GM19328 (cell line): ENCODE measurements around the gene C14orf119.

Experiments used
- ATAC-seq: cut with Tn5 transposase; IDR thresholded peaks from one replicate; pipeline ENCODE4 v1.9.1; 2021; ENCODE audit warnings: mild to moderate bottlenecking, moderate library complexity; ENCODE audit not compliant: unreplicated experiment

The C14orf119 gene

DNA sequence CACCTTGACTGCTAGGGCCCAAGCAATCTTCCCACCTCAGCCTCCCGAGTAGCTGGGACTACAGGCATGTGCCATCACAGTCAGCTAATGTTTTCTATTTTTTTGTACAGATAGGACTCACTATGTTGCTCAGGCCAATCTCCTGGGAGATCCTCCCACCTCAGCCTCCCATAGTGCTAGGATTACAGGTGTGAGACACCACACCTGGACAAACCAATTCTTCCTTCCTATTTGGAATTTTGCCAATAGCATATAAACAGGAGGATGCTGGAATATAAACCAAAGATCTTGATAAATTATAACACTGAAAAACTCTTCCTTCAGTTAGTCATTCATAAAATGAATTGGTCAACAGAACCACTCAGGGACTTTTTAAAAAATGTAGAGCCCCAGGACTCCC is 8.7 kb upstream of the C14orf119 start:
- no peak for ATAC-seq

DNA sequence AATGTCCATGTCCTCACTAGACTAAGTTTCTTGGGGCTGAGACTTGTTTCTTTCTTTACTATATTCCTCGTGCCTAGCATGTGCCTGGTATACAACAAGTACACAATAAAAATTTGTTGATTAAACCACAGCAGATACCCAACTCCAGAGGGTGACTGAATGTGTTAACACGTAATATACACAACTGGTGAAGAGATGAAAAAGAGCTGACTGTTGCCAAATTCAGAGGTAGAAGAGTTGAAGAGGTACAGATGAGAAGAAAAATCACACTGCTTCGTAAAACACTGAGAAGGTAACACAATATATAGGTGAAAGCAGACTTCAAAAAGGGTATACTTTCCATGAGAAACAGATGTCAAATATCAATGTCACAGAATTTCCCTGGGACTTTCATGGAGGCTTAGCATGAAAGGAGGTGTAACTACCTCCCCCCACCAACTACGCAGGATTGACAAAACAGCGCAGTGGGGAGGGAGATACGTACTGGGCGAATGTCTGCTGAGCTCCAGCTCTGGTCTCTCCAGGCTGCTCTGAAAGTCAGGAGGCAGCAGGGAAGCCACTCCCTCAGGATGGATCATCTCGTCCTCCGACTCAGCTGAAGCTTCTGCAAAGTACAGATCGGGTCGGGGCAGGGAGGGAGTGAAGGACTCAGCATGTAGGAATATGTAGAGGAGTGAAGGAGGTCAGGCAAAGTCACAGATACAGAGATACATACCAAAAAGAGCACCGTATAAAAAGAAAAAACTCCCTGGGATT is 5.6 kb upstream of the C14orf119 start:
- ATAC-seq = no peak

DNA sequence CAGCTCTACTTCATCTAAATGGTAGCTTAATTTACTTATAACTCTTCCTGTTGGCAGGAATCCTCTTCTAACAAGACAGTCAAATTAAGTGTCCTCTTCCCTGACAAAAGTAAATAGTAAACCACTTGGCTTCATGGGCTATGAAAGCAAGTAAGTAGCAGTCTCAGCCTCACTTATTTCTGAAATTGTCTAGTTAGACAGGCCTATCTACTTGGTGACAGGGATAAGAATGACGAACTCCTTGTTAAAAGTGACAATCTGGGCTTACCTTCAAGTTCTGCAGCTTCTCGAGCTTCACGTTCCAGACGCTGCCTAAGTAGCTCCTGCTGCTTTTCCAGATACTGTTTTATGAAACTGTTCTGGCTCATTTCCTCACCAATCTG is 5.1 kb upstream of the C14orf119 start:
- no peak for ATAC-seq

DNA sequence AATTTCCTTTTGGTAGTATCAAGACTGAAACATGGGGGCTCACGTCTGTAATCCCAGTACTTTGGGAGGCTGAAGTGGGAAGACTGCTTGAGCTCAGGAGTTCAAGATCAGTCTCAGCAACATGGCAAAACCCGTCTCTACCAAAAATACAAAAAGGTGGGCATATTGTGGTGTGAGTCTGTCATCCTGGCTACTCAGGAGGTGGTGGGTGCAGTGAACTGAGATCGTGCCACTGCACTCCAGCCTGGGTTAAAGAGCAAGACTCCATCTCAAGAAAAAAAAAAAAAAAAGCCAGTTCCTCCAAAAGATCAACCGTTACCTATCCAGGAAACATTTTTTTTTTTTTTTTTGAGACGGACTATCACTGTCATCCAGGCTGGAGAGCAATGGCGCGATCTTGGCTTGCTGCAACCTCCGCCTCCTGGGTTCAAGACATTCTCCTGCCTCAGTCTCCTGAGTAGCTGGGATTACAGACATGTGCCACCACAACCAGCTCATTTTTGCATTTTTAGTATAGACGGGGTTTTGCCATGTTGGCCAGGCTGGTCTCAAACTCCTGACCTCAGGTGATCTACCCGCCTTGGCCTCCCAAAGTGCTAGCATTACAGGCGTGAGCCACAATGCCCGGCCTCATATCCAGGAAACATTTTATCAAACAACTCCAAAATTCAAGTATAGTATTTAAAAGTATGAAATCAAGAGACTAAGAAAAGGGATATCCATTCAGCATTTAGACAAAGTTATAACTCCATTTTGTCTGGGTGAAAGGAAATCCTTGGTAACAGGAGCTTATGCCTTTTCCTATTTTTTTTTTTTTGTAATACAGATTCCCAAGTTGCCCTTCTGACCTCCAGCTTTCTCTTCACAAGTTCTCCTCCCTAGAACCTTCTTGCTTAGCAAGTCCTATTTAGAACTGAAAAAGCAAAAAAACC is 3.7 kb upstream of the C14orf119 start:
- ATAC-seq = no peak

DNA sequence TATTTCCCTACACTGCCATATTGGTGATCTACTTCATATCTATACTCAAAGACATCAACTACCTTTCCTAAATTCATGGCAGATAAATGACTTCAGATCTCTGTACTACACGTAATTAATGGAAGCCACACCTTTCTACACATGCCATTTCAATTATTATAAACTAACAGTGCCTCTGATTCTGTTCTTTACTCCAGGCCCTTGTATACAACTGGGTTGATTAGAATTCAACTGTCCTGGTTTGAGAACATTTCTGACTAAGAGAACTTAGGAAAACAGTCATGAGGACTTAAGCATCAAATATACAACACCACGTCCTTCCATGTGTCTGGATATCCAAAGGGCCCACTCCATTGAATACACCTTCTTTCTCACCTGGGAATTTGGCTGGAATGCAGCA is 2.2 kb upstream of the C14orf119 start:
- ATAC-seq = no peak

DNA sequence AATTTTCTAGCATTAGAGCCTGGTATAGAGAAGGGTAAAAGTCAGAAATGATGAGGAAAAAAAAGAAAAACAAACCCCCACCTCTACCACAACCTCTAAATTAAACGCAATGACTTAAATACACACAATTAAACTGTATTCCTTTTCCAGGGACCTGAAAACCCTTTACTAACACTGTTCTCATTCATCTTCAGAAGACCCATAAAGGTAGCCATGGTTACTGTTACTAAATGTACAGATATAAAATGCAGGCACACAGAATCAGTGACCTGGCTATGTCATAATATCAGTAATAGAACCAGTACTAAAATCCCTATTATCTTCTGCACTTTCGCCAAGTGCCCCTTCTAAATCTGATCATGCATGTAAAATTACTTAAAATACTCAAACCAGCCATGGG is 1.8 kb upstream of the C14orf119 start:
- no peak for ATAC-seq

DNA sequence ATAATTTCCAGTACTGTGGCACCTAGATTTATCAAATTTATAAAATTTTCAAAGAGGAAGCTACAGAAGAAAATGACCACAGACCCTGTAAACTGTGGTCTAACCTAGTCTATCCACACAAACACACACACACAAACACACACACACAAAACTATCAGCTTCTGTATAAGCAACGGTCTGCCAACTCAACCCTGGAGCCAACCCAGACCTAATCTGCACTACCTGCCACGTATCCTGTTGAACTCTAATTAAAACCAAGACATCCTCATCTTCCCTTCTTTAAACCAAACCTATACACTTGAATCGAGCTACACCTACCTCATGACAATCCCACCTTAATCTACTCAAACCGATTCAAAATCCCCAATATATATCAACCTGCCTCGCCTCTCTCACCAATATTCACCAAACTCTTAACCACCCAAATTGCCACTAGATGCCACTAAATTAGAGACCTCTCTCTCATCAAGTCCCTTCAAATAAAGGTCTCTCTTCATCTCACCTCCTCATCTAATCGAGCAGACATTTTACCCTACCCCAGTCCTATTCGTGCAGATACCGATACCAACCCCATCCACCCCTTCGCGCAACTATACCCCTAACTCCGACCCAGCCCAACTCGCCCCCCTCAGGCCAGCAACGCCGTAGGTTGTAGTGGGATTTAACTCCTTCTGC is 1.2 kb upstream of the C14orf119 start:
- no peak for ATAC-seq

DNA sequence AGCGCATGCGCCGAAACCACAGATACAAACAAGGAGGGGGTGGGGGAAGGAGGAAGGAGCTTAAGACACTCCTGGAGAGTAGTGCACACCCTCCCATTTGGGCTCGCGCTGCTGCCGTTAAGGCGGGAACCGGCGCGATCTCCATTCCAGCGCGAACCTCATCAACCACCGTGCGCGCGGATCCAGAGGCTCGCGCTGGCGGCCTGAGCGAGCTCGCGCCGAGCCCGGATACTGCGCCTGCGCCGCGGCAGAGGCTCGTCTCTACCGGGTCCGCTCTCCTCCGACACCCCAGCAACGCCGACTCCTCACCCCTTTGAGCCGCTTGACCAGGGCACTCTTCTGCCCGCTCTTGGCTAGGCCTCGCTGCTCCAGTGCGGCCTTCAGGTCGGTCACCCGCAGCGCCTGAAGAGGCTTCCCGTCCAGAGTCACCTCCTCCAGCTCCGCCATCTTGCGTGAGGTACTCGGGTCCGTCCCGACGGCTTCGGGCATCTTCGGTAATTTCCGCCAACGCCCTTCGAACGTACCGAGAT is 574 bp upstream of the C14orf119 start, which contains the start of gene ACIN1:
ACIN1 (minus strand) TSS at position 471 of the 530 bp plus-strand sequence; CDS start at position 447, 24 bp downstream.
- ATAC-seq = peak; percentile 34

DNA sequence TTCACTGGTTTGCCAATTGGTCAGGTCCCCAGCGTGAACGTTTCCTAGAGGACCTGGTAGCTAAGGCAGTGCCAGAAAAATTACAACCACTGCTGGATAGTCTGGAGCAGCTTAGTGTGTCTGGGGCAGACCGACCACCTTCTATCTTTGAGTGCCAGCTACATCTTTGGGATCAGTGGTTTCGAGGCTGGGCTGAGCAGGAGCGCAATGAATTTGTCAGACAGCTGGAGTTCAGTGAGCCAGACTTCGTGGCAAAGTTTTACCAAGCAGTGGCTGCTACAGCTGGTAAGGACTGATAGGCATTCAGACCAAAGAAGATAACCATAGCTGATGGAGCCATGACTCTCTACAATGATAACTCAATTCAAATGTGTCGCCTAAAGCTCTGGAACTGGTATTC is 2.5 kb downstream of the C14orf119 start:
- no peak for ATAC-seq

DNA sequence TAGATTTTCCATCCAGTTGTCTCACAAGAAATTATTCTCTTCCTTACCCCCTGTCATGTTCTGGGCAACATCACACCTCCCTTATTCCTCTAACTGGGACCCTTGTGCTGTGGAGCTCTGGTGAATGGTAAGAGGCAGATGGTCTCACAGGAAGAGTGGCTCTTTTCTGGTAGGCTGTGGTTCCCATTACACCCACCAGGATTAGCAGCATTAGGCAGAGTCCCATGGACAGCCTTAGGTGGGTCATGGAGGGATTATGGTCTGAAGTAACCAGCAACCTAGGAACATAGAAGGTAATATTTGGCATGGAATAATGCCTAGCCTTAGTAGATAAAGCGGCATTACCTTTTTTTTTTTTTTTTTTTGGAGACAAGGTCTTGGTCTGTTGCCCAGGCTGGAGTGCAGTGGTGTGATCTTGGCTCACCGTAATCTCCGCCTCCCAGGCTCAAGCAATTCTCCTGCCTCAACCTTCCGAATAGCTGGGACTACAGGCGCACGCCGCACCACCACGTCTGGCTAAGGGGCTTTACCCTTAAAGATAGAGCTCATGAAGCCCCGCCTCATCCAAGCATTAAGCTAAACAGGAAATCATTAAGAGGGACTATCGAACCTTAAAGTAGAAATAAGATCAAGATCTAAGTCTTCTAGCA is 4.0 kb downstream of the C14orf119 start:
- no peak for ATAC-seq

DNA sequence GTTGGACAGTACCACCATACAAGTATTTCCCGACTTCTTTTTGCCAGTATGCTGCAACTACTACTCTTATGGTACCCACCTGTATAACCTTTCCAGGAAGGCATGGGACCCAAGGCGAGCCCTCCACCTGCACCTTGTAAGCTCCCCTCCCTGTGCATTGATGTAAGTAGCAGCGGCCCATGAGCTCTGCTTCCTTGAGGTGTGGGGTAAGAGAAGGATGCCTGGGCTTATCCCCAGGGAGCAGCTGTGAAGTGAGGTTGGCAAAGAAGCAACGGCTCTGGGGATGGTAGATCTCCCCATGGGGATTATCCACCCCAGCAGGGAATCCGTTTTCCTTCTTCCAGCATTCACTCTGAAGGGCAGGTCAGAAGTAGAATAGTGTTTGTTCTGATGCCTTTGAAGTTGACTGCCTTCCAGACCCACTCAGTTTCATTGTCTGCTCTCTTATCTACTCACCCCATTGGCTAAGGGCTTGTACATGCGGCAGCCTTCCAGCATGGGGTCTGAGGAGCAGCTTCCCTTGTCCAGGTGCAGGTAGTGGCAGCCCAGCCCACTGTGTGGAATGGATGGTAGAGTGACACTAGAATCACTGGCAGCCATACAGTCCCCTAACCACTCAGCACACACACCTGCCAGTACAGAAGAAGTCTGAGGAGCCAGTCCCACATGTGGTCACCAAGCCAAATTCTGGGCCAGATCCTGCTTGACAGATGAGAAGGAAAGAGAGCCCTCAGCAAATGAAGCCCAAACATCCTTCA is 6.1 kb downstream of the C14orf119 start:
- no peak for ATAC-seq

DNA sequence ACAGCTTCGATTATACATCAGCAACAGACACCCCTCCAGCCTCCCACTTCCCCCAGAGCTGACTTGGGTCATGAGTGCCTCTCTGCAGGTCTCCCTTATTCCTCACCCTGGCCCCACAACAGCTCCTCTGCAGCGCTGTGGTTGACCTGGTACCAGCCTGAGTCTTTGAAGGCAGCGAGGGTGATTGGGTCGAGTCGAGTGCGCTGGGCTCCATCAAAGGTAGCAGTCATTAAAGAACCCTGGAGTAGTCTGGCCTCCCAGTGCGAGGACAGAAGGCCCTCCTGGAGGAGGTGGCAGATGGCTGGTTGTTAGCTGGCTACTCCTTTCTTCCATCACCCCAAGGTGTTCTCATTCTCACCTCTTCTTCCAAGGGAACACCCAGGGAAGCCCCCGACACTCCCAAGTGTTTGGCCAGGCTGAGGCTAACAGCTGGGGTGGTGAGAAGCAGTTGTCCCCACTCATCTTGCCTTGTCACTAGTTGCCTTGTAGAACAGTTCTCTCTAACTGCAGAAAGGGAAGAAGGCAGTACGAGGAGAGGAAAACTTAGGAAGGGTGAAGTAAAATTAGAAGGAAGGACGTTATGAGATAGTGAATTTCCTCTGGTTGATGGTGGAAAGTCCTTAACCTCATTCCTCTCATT is 6.8 kb downstream of the C14orf119 start:
- no peak for ATAC-seq

DNA sequence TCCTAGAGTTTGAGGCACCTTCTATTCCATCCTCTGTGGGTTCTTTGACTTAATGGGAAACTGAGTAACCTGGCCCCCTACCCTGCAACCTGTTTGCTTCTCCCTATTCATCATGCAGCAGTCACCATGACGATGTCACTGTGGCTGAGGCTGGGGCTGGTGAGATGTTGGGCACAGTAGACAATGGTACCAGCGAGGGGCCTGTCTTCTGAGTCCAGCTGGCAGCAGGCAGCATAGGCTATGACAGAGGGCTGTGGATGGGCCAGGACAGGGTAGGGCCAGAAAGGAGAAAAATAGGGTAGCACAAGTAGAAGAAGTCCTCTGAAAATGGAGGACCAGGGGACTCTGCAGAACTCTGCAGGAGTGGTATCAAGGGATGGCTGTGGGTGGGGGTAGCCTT is 7.5 kb downstream of the C14orf119 start:
- no peak for ATAC-seq

DNA sequence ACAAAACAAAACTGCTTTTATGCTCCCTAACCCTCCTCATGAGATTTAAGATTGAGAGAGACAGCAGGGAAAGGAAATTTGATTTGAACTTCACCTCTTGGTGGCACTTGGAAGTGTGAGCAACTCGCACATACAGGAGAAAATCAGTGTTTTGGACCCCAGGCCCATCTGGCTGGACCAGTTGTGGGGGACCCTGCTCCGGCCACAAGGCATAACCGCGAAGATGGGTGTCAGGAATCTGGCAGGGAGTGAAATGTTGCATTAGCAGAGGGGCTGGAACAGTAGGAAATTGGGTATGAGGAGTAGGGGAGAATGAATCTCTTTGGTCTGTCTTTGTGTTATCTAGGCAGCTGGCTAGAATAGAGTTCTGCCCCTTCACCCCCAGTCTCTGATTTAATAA is 8.3 kb downstream of the C14orf119 start:
- no peak for ATAC-seq

DNA sequence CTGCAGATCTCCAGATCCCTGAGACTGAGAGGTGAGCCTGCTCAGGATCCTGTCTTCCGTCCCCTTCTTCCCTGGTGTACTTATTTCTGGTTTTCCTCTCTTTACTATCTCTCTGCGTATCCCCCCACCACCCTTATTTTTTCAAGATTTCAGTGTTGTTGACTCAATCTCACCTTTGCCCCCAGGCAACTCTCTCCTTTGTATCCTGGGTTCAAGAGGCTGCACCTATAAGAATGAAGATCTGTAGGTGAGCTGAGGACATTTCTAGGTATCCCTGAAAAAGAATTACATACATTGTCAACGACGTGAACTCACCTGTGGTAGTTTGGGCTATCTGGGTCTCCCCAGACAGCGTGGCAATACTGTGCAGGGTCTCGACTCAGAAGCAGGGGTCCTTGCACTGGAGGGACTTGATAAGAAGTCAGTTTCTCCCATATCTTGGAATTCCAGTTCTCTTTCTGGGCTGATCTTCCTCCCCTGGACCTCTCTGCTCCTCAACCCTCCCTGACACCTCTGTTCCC is 8.8 kb downstream of the C14orf119 start:
- no peak for ATAC-seq

DNA sequence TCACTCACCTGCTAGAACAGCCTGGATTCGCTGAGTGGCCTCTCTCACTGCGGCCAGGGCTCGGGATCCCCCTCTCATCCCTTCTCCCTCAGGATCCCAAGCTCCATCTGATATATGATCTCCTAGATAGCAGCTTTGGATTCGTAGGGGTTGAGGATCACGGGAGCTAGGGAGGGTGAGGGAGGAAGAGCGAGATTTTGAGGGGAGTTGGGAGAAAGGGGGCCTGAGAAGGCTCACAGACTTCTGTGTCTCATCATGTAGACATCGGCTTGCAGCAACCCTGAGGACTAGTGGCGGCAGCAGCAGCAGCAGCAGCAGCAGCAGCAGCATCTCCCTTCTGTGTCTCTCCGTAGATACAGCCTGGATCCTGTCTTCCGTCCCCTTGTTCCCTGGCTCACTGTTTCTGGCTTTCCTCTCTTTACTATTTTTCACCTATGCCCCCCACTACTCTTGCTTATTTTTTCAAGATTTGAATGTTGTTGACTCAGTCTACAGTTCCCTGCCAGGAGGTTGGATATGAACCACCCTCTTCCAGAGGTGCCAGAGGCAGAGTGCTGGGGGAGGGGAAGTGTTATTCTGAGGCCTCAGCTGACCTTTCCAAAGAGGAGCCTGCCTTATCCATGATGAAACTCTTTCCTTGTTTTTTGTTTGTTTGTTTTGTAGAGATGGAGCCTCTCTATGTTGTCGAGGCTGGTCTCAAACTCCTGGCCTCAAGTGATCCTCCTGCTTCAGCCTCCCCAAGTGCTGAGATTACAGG is 9.5 kb downstream of the C14orf119 start, which contains the start of gene CIROP:
CIROP (minus strand) TSS at position 399 of the 757 bp plus-strand sequence; CDS start at position 330, 69 bp downstream.
- ATAC-seq = no peak

DNA sequence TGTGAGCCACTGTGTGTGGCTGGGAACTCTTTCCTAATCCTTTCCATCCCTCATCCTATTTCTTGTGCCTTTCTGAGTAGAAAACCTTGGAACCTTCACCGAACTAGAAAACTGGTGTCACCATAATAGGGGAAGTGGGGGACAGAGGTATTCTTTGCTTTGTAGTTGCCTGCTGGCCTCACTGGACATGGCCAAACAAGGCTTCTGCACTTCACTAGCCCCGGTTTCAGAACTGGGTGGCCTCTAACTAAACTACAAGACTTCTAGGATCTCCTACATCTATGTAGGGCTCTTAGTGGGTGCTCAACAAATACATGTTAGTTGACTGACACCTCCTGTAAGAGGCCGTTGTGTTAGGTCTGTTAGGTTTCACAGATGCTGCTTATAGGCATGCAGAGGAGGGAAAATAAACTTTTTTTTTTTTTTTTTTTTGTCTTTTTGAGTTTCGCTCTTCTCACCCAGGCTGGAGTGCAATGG is 10.1 kb downstream of the C14orf119 start:
- no peak for ATAC-seq

DNA sequence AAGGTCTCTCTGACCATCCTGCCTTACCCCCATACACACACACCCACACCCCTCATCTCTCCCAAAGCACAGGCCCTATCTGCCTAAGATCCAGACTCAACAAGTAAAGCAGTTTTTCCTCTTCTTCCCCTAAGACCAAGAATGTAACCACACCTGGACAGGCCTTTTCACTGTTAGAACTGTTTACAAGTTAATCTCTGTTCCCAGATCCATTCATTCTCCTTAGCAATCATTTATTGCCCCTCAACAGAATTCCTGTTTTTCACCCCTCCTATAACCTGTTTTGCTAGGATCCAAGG is 11.4 kb downstream of the C14orf119 start:
- no peak for ATAC-seq
